H1 (cell line): ENCODE results near the gene TNFAIP2. TPM values are rescaled to one million over a fixed set of nuclear protein-coding genes. Genes with fewer than 3 reads are reported as not detected.

Experiments
- CTCF ChIA-PET: fragments of 300-600 bp; sonication (Branson Sonifier 250); formaldehyde crosslinking; loops from one replicate; lab custom pipeline; 2021; ENCODE audit not compliant: partially characterized antibody; lab: Charles Lee
- POLR2A ChIA-PET: fragments of 300-600 bp; sonication (Branson Sonifier 250); formaldehyde crosslinking; loops from one replicate; lab custom pipeline; 2021; ENCODE audit warnings: inconsistent platforms; ENCODE audit not compliant: partially characterized antibody; lab: Charles Lee
- DNase-seq, 2 experiments: peaks; one replicate each; pipeline versions ENCODE4 v3.0.0 to v3.0.0-alpha.2; 2010 to 2022; ENCODE audit warnings: low spot score in 2 of 2, low read depth in 1 of 2, mixed read lengths in 1 of 2
- FAIRE-seq: peaks from 2 replicates; lab custom pipeline; 2011; peaks lifted over from hg19 to GRCh38; lab: Jason Lieb, UNC
- H2AFZ ChIP-seq: 2 replicates; pipeline ENCODE4 v1.8.1; 2012; ENCODE audit warnings: low read length, inconsistent platforms
- H2AK5ac ChIP-seq: 2 replicates; pipeline ENCODE4 v1.6.1; 2013; ENCODE audit warnings: low read depth, low read length
- H2BK120ac ChIP-seq: replicated peaks from 2 replicates; pipeline ENCODE3; 2013; ENCODE audit warnings: low read depth, low read length, inconsistent platforms
- H2BK12ac ChIP-seq: 2 replicates; pipeline ENCODE4 v1.6.1; 2013; ENCODE audit warnings: low read depth, low read length
- H2BK15ac ChIP-seq: 2 replicates; pipeline ENCODE4 v1.6.1; 2013; ENCODE audit warnings: low read length
- H2BK20ac ChIP-seq: 2 replicates; pipeline ENCODE4 v1.6.1; 2013; ENCODE audit warnings: low read length
- H2BK5ac ChIP-seq: 2 replicates; pipeline ENCODE4 v1.6.1; 2013; ENCODE audit warnings: low read depth, low read length
- H3K14ac ChIP-seq: 2 replicates; pipeline ENCODE4 v1.6.1; 2013; ENCODE audit warnings: inconsistent platforms; ENCODE audit not compliant: insufficient read length
- H3K18ac ChIP-seq: 2 replicates; pipeline ENCODE4 v1.6.1; 2013; ENCODE audit warnings: low read length; ENCODE audit errors: extremely low read depth
- H3K23ac ChIP-seq: 2 replicates; pipeline ENCODE4 v1.6.1; 2013; ENCODE audit warnings: inconsistent platforms; ENCODE audit not compliant: insufficient read length
- H3K23me2 ChIP-seq: 2 replicates; pipeline ENCODE4 v1.6.1; 2013; ENCODE audit warnings: low read depth, low read length
- H3K27ac ChIP-seq: 2 replicates; pipeline ENCODE4 v1.6.1; 2011; ENCODE audit warnings: low read depth, low read length, inconsistent platforms
- H3K27me3 ChIP-seq, 4 experiments: replicated peaks in 1 of 4; 1 replicate in 1 of 4; 2 replicates in 3 of 4; pipeline versions ENCODE4 v1.6.1 to v1.8.1; 2011 to 2013; ENCODE audit warnings: low read length in 3 of 4, mild to moderate bottlenecking in 3 of 4, inconsistent platforms in 2 of 4, mixed read lengths in 2 of 4, moderate library complexity in 1 of 4; ENCODE audit not compliant: control insufficient read depth in 3 of 4, insufficient read depth in 3 of 4; ENCODE audit errors: extremely low read depth in 1 of 4
- H3K36me3 ChIP-seq, 4 experiments: 2 replicates each; pipeline versions ENCODE4 v1.6.1 to v1.8.1; 2011 to 2013; ENCODE audit warnings: mild to moderate bottlenecking in 4 of 4, low read length in 3 of 4, moderate library complexity in 2 of 4, control low read depth in 1 of 4, inconsistent platforms in 1 of 4; ENCODE audit not compliant: insufficient read depth in 4 of 4, control insufficient read depth in 2 of 4
- H3K4ac ChIP-seq: replicated peaks from 2 replicates; pipeline ENCODE3; 2013; ENCODE audit warnings: low read length, low read depth, mixed read lengths, inconsistent platforms; ENCODE audit not compliant: insufficient read length
- H3K4me1 ChIP-seq, 4 experiments: replicated peaks in 1 of 4; 1 replicate in 1 of 4; 2 replicates in 3 of 4; pipeline versions ENCODE4 v1.6.1 to v1.8.1; 2011 to 2013; ENCODE audit warnings: low read length in 3 of 4, inconsistent platforms in 2 of 4, mixed read lengths in 1 of 4; ENCODE audit not compliant: insufficient read depth in 4 of 4, control insufficient read depth in 3 of 4
- H3K4me2 ChIP-seq, 2 experiments: 2 replicates each; pipeline versions ENCODE4 v1.6.1 to v1.8.1; 2011 to 2013; ENCODE audit warnings: low read depth in 2 of 2, low read length in 2 of 2, control low read depth in 1 of 2, inconsistent platforms in 1 of 2, mild to moderate bottlenecking in 1 of 2; ENCODE audit not compliant: insufficient read depth in 1 of 2
- H3K4me3 ChIP-seq, 4 experiments: fragments of 200-600, 300-600 bp in 1 of 4; sonication (generic), shearing (Covaris generic), sonication (Bioruptor Twin) in 1 of 4; 2 replicates each; pipeline versions ENCODE4 v1.5.1 to v1.8.1; 2011 to 2016; ENCODE audit warnings: low read length in 4 of 4, low read depth in 3 of 4, control low read depth in 2 of 4, inconsistent platforms in 2 of 4, mild to moderate bottlenecking in 2 of 4, mixed read lengths in 1 of 4, moderate library complexity in 1 of 4; ENCODE audit not compliant: insufficient read depth in 2 of 4; ENCODE audit errors: extremely low read depth in 1 of 4
- H3K56ac ChIP-seq: replicated peaks from 2 replicates; pipeline ENCODE3; 2013; ENCODE audit warnings: low read depth, mild to moderate bottlenecking, mixed read lengths, low read length, inconsistent platforms; ENCODE audit not compliant: insufficient read length
- H3K79me1 ChIP-seq: 2 replicates; pipeline ENCODE4 v1.6.1; 2013; ENCODE audit warnings: low read depth, low read length, control low read depth
- H3K79me2 ChIP-seq, 2 experiments: 2 replicates each; pipeline versions ENCODE4 v1.6.1 to v1.8.1; 2012 to 2013; ENCODE audit warnings: low read length in 2 of 2, mild to moderate bottlenecking in 2 of 2, inconsistent platforms in 1 of 2; ENCODE audit not compliant: insufficient read depth in 2 of 2, control insufficient read depth in 1 of 2
- H3K9ac ChIP-seq, 4 experiments: replicated peaks in 1 of 4; 1 replicate in 1 of 4; 2 replicates in 3 of 4; pipeline versions ENCODE4 v1.6.1 to v1.8.1; 2011 to 2013; ENCODE audit warnings: low read depth in 3 of 4, low read length in 3 of 4, control low read depth in 2 of 4, mild to moderate bottlenecking in 2 of 4, moderate library complexity in 2 of 4, inconsistent platforms in 1 of 4; ENCODE audit errors: extremely low read depth in 1 of 4
- H3K9me3 ChIP-seq, 2 experiments: 2 replicates each; pipeline versions ENCODE4 v1.6.1 to v1.8.1; 2012 to 2013; ENCODE audit warnings: mild to moderate bottlenecking in 2 of 2, moderate library complexity in 2 of 2, control low read depth in 1 of 2, inconsistent platforms in 1 of 2, low read depth in 1 of 2, low read length in 1 of 2, mixed read lengths in 1 of 2; ENCODE audit not compliant: insufficient read depth in 2 of 2
- H4K20me1 ChIP-seq, 2 experiments: replicated peaks in 1 of 2; 2 replicates each; pipeline versions ENCODE3 to v1.8.1; 2011 to 2013; ENCODE audit warnings: inconsistent platforms in 2 of 2, low read length in 2 of 2, mild to moderate bottlenecking in 1 of 2; ENCODE audit not compliant: insufficient read depth in 2 of 2, control insufficient read depth in 1 of 2
- H4K5ac ChIP-seq: 2 replicates; pipeline ENCODE4 v1.6.1; 2013; ENCODE audit warnings: low read length, low read depth, mixed read lengths, inconsistent platforms; ENCODE audit not compliant: insufficient read length
- H4K8ac ChIP-seq: 2 replicates; pipeline ENCODE4 v1.8.0; 2013; ENCODE audit warnings: mild to moderate bottlenecking, moderate library complexity, low read length, inconsistent platforms; ENCODE audit not compliant: insufficient read depth; ENCODE audit errors: extremely low read depth
- H4K91ac ChIP-seq: replicated peaks from 2 replicates; pipeline ENCODE3; 2013; ENCODE audit warnings: low read length, mixed read lengths, inconsistent platforms; ENCODE audit not compliant: insufficient read length
- ASH2L ChIP-seq: fragments of 200-600, 300-600 bp; sonication (generic); IDR thresholded peaks from one replicate; pipeline ENCODE4 v1.7.1; 2017; ENCODE audit warnings: low read length
- CREB1 ChIP-seq: IDR thresholded peaks from 2 replicates; pipeline ENCODE4 v1.6.1; 2012; ENCODE audit warnings: inconsistent platforms
- EP300 ChIP-seq, 2 experiments: IDR thresholded peaks; 1 replicate in 1 of 2; 2 replicates in 1 of 2; pipeline ENCODE4 v1.6.1; 2011 to 2012; ENCODE audit warnings: low read depth in 2 of 2, low read length in 2 of 2, mild to moderate bottlenecking in 2 of 2, borderline replicate concordance in 1 of 2, inconsistent platforms in 1 of 2, moderate library complexity in 1 of 2
- GTF2F1 ChIP-seq: IDR thresholded peaks from 2 replicates; pipeline ENCODE4 v1.6.1; 2012; ENCODE audit warnings: low read depth, low read length, improper control_type of control experiment, borderline replicate concordance
- JUND ChIP-seq: IDR thresholded peaks from 2 replicates; pipeline ENCODE4 v1.6.1; 2011; ENCODE audit warnings: mild to moderate bottlenecking, improper control_type of control experiment, low read length
- KDM1A ChIP-seq: fragments of 200-600, 300-600 bp; sonication (generic); IDR thresholded peaks from 2 replicates; pipeline ENCODE4 v1.7.1; 2016; ENCODE audit warnings: mild to moderate bottlenecking, low read length, borderline replicate concordance
- KDM4A ChIP-seq: IDR thresholded peaks from one replicate; pipeline ENCODE4 v1.7.1; 2012; ENCODE audit warnings: low read depth, mild to moderate bottlenecking, moderate library complexity, low read length, inconsistent platforms; ENCODE audit not compliant: severe bottlenecking
- MAFK ChIP-seq: IDR thresholded peaks from 2 replicates; pipeline ENCODE4 v1.6.1; 2012; ENCODE audit warnings: low read depth, mild to moderate bottlenecking, improper control_type of control experiment, low read length
- NRF1 ChIP-seq: IDR thresholded peaks from 2 replicates; pipeline ENCODE4 v1.6.1; 2011; ENCODE audit warnings: mild to moderate bottlenecking, low read depth, low read length, improper control_type of control experiment
- POU5F1 ChIP-seq: IDR thresholded peaks from 2 replicates; pipeline ENCODE4 v1.6.1; 2011; ENCODE audit warnings: low read depth, mild to moderate bottlenecking, low read length, moderate library complexity
- SAP30 ChIP-seq: fragments of 300-600 bp; sonication (generic); IDR thresholded peaks from 2 replicates; pipeline ENCODE4 v1.7.1; 2012; ENCODE audit warnings: low read length, moderate library complexity, mild to moderate bottlenecking, inconsistent platforms; ENCODE audit not compliant: insufficient read depth, insufficient replicate concordance
- WGBS, 2 experiments: shearing (Covaris generic) in 1 of 2; methylation state at CpG; one replicate each; pipeline versions ENCODE4 v1.1.6 to v1.1.7; 2013 to 2015; ENCODE audit warnings: low lambda C conversion rate in 2 of 2, mixed read lengths in 2 of 2, inconsistent platforms in 1 of 2, low coverage in 1 of 2, missing lambda C conversion rate in 1 of 2; ENCODE audit not compliant: insufficient replicate concordance in 2 of 2, insufficient coverage in 1 of 2, insufficient read length in 1 of 2; ENCODE audit errors: extremely low coverage in 1 of 2, missing lambda C conversion rate in 1 of 2; 5-methylcytosine and 5-hydroxymethylcytosine counted together
- polyA plus RNA-seq, 7 experiments: library from polyadenylated mRNA; depleted of rRNA in 3 of 7; stranded (reverse) in 5 of 7; unstranded in 2 of 7; fragments of >200 nt in 5 of 7; fragments of 200-250 nt in 2 of 7; gene quantifications; 1 replicate in 5 of 7; 2 replicates in 1 of 7; 4 replicates in 1 of 7; pipeline versions ENCODE4 v1.2.1 to v1.2.3, GENCODE V29; 2011 to 2013; ENCODE audit warnings: missing spikeins in 2 of 7, mixed read lengths in 2 of 7
- total RNA-seq: library from RNA; stranded (reverse); fragmentation: NEBNext Ultra II Directional; extraction: Animal tissue kit (Norgen Biotek cat#: 25700); gene quantifications from 2 replicates; pipeline ENCODE4 v1.2.1, GENCODE V29; 2021
- TF ChIP-seq, protein P1 (sequence below), 3 experiments: IDR thresholded peaks; 1 replicate in 2 of 3; 2 replicates in 1 of 3; pipeline versions ENCODE4 v1.5.1 to v1.6.1; 2011; ENCODE audit warnings: low read length in 3 of 3, mild to moderate bottlenecking in 3 of 3, inconsistent platforms in 2 of 3, low read depth in 1 of 3, moderate library complexity in 1 of 3; ENCODE audit not compliant: insufficient read depth in 1 of 3; ENCODE audit errors: control extremely low read depth in 1 of 3

Gene TNFAIP2
- total and polyA plus RNA-seq, 2 of the 8 experiments (the other 6 are each of a cell fraction or from before 2014, with no cell fraction given) = 28.3 to 34.5 TPM

GRCh38 chr14:103161054-103161397, 37.8 kb downstream of the TNFAIP2 start:
- H4K5ac ChIP-seq = no peak overlapping the region
- H3K56ac ChIP-seq = no peak overlapping the region
- H3K79me2 ChIP-seq = no peaks in the 10 kb centered on the region
- H3K14ac ChIP-seq = no peak overlapping the region
- H2AK5ac ChIP-seq = no peak overlapping the region
- no peak overlapping the region for H3K9ac ChIP-seq
- H2BK15ac ChIP-seq = no peak overlapping the region
- H2AFZ ChIP-seq = no peak overlapping the region
- H2BK20ac ChIP-seq = no peak overlapping the region
- WGBS, 2 experiments = 81% methylated on average over 3 of the region's 4 CpGs; no CpG with 5 or more reads in 1 of the 2 experiments
- no peak overlapping the region for H4K8ac ChIP-seq
- no peak overlapping the region for H3K23ac ChIP-seq
- ChIA-PET POLR2A (interaction anchor here (0.9 kb wide), 1 partner anchor 31 kb away, joined by 3 read pairs; no protein-coding TSS in a partner anchor), CTCF (interaction anchor here (0.6 to 2.2 kb wide), 7 partner anchors 14 to 617 kb away, joined by 3 to 14 read pairs (median 4); no protein-coding TSS in a partner anchor)
- H2BK12ac ChIP-seq = peak overlapping the region; percentile 17; the same call in 1 of the 2 replicates
- H3K4ac ChIP-seq = no peak overlapping the region
- H2BK5ac ChIP-seq = no peak overlapping the region
- no peaks in the 10 kb centered on the region for H3K79me1 ChIP-seq
- H3K4me3 ChIP-seq = no peak overlapping the region
- H4K91ac ChIP-seq = no peak overlapping the region
- H2BK120ac ChIP-seq = no peak overlapping the region
- H3K36me3 ChIP-seq = no peaks in the 10 kb centered on the region
- no peak for FAIRE-seq
- no peak overlapping the region for H3K4me2 ChIP-seq
- H3K27ac ChIP-seq = no peak overlapping the region
- no peak for DNase-seq
- no peaks in the 10 kb centered on the region for H3K23me2 ChIP-seq
- H3K4me1 ChIP-seq = peaks cover 0 to 5% (median 4%) of the 10 kb centered on the region in 4 experiments; a peak in 3 of 7 replicates
- no peaks in the 10 kb centered on the region for H4K20me1 ChIP-seq
- no peak overlapping the region for H3K18ac ChIP-seq
- no peaks in the 10 kb centered on the region for H3K9me3 ChIP-seq
- H3K27me3 ChIP-seq = no peaks in the 10 kb centered on the region
- TF ChIP-seq CREB1 (no peak), EP300 (IDR thresholded peaks at IDR 0.05; ENCODE audit: borderline replicate concordance in 1 of 2, low read depth in 2 of 2, low read length in 2 of 2) (no peak), ASH2L (no peak), MAFK (no peak), NRF1 (no peak), POU5F1 (no peak), KDM1A (no peak), KDM4A (no peak), SAP30 (no peak), JUND (no peak), GTF2F1 (no peak)
- TF ChIP-seq, protein P1, sequence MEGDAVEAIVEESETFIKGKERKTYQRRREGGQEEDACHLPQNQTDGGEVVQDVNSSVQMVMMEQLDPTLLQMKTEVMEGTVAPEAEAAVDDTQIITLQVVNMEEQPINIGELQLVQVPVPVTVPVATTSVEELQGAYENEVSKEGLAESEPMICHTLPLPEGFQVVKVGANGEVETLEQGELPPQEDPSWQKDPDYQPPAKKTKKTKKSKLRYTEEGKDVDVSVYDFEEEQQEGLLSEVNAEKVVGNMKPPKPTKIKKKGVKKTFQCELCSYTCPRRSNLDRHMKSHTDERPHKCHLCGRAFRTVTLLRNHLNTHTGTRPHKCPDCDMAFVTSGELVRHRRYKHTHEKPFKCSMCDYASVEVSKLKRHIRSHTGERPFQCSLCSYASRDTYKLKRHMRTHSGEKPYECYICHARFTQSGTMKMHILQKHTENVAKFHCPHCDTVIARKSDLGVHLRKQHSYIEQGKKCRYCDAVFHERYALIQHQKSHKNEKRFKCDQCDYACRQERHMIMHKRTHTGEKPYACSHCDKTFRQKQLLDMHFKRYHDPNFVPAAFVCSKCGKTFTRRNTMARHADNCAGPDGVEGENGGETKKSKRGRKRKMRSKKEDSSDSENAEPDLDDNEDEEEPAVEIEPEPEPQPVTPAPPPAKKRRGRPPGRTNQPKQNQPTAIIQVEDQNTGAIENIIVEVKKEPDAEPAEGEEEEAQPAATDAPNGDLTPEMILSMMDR (IDR thresholded peaks at IDR 0.05; ENCODE audit: control extremely low read depth in 1 of 3, insufficient read depth in 1 of 3, low read depth in 1 of 3, low read length in 3 of 3) = no peak
